IPS DF 6.9 (cell line): Measurements from ENCODE around the gene LENG9.

ENCODE experiments used
- DNase-seq: peaks from one replicate; pipeline ENCODE4 v3.0.0-alpha.2; 2013; ENCODE audit warnings: low read depth, low spot score
- H3K27ac ChIP-seq: one replicate; pipeline ENCODE4 v1.5.1; 2013; ENCODE audit warnings: low read length, control low read depth
- H3K27me3 ChIP-seq: 2 replicates; pipeline ENCODE4 v1.6.1; 2013; ENCODE audit warnings: mild to moderate bottlenecking, low read length; ENCODE audit not compliant: control insufficient read depth, insufficient read depth
- H3K36me3 ChIP-seq: 2 replicates; pipeline ENCODE4 v1.6.1; 2013; ENCODE audit warnings: low read length; ENCODE audit not compliant: control insufficient read depth, insufficient read depth
- H3K4me1 ChIP-seq: 2 replicates; pipeline ENCODE4 v1.6.1; 2013; ENCODE audit warnings: low read length; ENCODE audit not compliant: control insufficient read depth, insufficient read depth
- H3K4me3 ChIP-seq: 2 replicates; pipeline ENCODE4 v1.5.1; 2013; ENCODE audit warnings: mild to moderate bottlenecking, low read length
- H3K9me3 ChIP-seq: 2 replicates; pipeline ENCODE4 v1.6.1; 2013; ENCODE audit warnings: low read length, inconsistent platforms; ENCODE audit not compliant: control insufficient read depth, insufficient read depth
- WGBS: extraction: QIAGEN DNeasy Blood & Tissue Kit; methylation state at CpG from one replicate; pipeline ENCODE4 v1.1.7; 2013; ENCODE audit warnings: mixed read lengths, missing lambda C conversion rate; ENCODE audit not compliant: insufficient read length, insufficient coverage; 5-methylcytosine and 5-hydroxymethylcytosine counted together

LENG9 gene

DNA sequence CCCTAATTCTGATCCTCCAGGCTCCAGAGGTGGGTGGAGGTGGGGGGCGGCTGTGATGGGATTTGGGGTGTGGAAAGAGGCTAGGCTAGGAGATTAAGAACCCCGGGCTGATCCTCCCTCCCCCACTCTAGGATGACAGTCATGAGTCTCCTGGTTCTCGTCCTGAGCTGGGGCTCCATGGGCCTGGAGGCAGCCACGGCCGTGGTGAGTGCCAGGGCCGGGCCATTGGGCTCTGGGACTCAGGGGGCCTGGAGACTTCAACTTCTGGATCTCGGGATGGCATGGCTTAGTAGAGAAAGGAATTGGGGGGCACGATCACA lies 34.4 kb downstream of the LENG9 start:
- WGBS = no CpG with 5 or more reads among the region's 8 CpGs
- Histone ChIP-seq H3K4me3 (no peak overlapping the region), H3K27me3 (no peaks in the 10 kb centered on the region; the same call in 1 of the 2 replicates), H3K9me3 (no peaks in the 10 kb centered on the region), H3K36me3 (no peaks in the 10 kb centered on the region), H3K27ac (no peak overlapping the region), H3K4me1 (peaks cover 2% of the 10 kb centered on the region; the same call in 1 of the 2 replicates)
- DNase-seq = no peak

DNA sequence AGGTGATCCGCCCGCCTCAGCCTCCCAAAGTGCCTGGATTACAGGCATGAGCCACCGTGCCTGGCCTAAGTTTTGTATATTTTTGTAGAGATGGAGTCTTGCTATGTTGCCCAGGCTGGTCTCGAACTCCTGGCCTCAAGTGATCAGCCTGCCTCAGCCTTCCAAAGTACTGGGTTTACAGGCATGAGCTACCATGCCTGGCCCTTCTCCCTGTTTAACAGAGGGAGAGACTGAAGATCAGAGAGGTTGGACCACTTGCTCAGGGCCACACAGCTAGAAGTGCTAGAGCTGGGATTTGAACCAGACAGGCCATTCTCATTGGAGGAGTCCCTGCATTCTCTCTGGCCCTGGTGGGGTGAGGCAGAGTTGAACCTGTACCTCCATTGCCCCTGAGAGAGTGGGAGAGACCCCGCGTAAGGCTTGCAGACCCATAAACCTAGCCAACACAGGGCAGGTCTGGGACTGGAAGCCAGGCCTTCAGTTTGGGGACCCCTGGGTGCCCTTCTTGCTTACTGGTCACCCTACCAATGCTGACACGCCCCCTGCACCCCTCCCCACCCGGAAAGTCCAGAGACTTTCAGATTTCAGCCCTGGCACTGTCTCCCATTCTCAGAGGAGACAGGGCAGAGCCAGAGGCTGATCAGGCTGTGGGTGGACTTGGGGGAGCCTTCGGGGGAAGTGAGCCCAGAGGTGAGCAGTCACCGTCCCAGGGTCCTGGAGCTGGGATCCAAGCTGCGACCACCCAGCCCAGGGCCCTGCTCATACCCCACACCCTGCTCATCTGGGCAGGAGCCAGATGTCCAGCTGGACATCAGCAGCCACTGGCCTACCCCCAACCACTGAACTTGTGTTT lies 35.0 kb downstream of the LENG9 start:
- H3K36me3 ChIP-seq = no peaks in the 10 kb centered on the region
- no peak overlapping the region for H3K27ac ChIP-seq
- no peaks in the 10 kb centered on the region for H3K9me3 ChIP-seq
- WGBS = no CpG with 5 or more reads among the region's 11 CpGs
- no peak overlapping the region for H3K4me3 ChIP-seq
- peaks cover 2% of the 10 kb centered on the region; the same call in 1 of the 2 replicates for H3K4me1 ChIP-seq
- DNase-seq = no peak
- no peaks in the 10 kb centered on the region; the same call in 1 of the 2 replicates for H3K27me3 ChIP-seq

DNA sequence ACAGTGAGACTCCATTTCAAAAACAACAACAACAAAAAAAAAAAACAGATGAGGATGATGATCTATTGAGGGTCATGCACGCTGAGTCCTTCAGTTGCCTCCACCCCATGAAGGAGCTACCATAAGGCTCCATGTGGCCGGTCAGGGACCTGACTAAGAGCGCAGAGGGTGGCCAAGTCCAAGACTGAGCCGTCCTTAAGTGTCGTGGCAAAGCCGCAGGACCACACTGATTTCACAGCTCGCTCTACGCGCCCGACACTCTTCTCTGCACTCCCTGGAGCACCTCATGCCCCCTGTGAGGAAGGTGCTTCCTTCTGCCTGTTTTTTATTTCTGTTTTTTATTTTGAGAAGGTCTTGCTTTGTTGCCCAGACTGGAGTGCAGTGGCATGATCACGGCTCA lies 36.0 kb downstream of the LENG9 start:
- no CpG with 5 or more reads among the region's 11 CpGs for WGBS
- no peak for DNase-seq
- H3K27me3 ChIP-seq = no peaks in the 10 kb centered on the region; the same call in 1 of the 2 replicates

DNA sequence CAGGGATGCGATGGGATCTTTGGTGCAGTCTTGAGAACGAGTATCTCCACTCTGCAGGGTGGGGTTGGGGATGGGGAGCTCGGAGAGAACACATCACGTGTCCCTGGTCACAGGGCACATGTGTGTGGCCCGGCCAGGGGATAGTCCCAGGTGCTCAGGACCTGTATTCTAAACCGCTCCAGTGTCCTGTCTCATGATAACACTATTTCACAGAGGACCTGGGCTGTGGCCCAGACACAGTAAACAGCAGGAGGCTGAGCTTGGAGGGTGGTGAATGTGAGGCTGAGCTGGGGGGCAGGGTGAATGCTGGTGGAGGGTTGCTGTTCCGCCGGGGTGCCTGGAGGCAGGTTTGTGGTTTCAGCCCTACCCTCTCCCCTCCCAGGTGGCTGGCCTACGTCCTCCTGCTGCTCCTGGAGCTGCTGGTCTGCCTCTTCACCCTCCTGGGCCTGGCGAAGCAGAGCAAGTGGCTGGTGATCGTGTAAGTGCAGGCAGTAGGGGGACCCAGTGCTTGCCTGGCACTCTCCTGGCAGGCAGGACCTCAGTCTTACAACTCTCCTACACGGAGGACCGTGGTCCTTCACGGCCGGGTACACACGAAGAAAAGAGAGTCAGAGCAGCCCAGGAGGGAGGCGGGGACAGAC lies 37.2 kb downstream of the LENG9 start:
- Histone ChIP-seq H3K4me3 (no peak overlapping the region), H3K9me3 (no peaks in the 10 kb centered on the region), H3K4me1 (peaks cover 11% of the 10 kb centered on the region), H3K36me3 (no peaks in the 10 kb centered on the region; the same call in 1 of the 2 replicates), H3K27ac (no peak overlapping the region), H3K27me3 (no peaks in the 10 kb centered on the region; the same call in 1 of the 2 replicates)
- DNase-seq = no peak
- no CpG with 5 or more reads among the region's 17 CpGs for WGBS

More for the DNA sequence above, 36.0 kb downstream of the LENG9 start:
- no peaks in the 10 kb centered on the region for H3K9me3 ChIP-seq
- H3K4me3 ChIP-seq = no peak overlapping the region
- H3K36me3 ChIP-seq = no peaks in the 10 kb centered on the region; the same call in 1 of the 2 replicates
- H3K4me1 ChIP-seq = peaks cover 2% of the 10 kb centered on the region; the same call in 1 of the 2 replicates
- no peak overlapping the region for H3K27ac ChIP-seq

DNA sequence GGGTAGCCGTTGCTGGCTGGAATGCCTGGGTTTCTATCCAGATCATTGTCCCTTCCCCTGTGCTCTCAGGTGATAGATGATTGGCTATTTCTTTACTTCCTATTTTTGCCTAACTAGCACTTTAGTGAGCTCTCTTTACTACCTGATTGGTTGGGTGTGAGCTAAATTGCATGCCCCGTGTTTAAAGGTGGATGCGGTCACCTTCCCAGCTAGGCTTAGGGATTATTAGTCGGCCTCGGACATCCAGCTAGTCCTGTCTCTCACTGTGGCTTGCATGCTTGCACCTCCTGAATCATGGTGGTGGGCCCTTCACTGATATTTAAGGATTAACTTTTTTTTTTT lies 38.2 kb downstream of the LENG9 start:
- WGBS = no CpG with 5 or more reads among the region's 5 CpGs
- DNase-seq = no peak
- Histone ChIP-seq H3K27ac (no peak overlapping the region), H3K4me1 (peaks cover 13% of the 10 kb centered on the region), H3K27me3 (no peaks in the 10 kb centered on the region; the same call in 1 of the 2 replicates), H3K4me3 (no peak overlapping the region), H3K9me3 (no peaks in the 10 kb centered on the region), H3K36me3 (no peaks in the 10 kb centered on the region; the same call in 1 of the 2 replicates)

DNA sequence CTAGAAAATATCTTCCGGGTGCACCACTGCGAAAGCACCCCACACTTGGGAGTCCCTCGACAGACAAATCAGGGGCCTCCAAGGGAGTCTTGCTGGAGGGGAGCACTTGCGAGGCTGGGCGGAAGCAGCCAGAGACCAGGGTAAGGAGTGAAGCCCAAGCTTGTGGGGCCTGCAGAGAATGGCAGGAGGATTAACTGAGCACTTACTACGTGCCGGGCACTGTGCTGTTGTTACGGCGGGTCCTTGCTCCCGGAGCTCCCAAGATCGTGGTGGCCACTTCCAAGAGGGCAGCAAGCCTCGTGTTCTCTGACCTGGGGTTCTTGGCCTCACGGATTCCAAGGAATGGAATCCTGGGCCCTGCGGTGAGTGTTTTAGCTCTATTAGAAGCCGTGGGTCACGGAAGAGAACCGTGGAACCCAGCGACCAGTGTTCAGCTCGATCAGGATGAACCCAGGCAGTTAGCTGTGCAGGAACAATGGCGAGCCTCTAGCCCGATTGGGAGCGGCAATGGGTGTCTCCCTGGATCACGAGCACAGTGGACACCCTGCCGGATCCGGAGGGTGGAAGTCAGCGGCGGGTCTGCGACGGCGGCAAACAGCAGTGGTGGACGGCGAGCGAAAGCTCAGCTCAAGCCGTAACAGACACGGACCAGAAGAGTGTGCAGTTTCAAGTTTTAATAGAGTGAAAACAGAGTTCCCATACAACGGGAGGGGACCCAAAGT lies 38.8 kb downstream of the LENG9 start:
- H3K27me3 ChIP-seq = no peaks in the 10 kb centered on the region; the same call in 1 of the 2 replicates
- no peak for DNase-seq
- no peaks in the 10 kb centered on the region for H3K9me3 ChIP-seq
- WGBS = no CpG with 5 or more reads among the region's 36 CpGs
- H3K4me1 ChIP-seq = peaks cover 12% of the 10 kb centered on the region
- no peaks in the 10 kb centered on the region; the same call in 1 of the 2 replicates for H3K36me3 ChIP-seq
- no peak overlapping the region for H3K27ac ChIP-seq
- no peak overlapping the region for H3K4me3 ChIP-seq

DNA sequence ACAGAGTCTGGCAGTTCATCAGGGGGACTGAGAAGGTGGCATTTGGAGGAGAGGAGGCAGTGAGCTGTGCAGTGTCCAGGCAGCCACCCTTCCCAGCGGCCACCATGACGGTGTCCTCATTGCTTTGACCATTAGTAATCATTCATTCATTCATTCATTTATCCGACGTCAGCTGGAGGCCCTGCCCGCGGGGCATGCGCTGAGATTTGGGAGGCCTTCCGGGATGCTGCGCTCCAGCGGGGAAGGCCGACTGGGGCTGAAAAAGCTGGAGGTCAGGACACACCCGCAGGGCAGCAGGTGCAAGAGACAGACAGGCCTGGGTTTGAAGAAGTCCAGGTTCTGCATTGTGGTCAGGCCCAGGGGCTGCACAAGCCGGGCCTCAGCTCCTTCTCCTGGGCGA lies 39.4 kb downstream of the LENG9 start:
- no peak overlapping the region for H3K4me3 ChIP-seq
- WGBS = no CpG with 5 or more reads among the region's 14 CpGs
- H3K36me3 ChIP-seq = no peaks in the 10 kb centered on the region; the same call in 1 of the 2 replicates
- no peak overlapping the region for H3K27ac ChIP-seq
- no peaks in the 10 kb centered on the region for H3K9me3 ChIP-seq
- peaks cover 12% of the 10 kb centered on the region for H3K4me1 ChIP-seq
- no peaks in the 10 kb centered on the region; the same call in 1 of the 2 replicates for H3K27me3 ChIP-seq
- DNase-seq = no peak

DNA sequence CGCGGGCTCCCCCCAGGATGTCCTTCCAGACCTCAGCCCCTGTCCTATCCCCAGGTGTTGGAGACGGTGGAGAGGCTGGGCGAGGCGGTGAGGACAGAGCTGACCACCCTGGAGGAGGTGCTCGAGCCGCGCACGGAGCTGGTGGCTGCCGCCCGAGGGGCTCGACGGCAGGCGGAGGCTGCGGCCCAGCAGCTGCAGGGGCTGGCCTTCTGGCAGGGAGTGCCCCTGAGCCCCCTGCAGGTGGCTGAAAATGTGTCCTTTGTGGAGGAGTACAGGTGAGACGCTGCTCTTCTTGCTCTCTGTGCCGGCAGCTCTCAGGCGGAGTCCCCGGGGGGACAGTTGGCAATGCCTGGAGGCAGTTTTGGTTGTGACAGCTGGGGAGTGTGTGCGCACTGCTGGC lies 41.4 kb downstream of the LENG9 start:
- WGBS = no CpG with 5 or more reads among the region's 20 CpGs
- H3K4me1 ChIP-seq = peaks cover 15% of the 10 kb centered on the region
- DNase-seq = no peak

DNA sequence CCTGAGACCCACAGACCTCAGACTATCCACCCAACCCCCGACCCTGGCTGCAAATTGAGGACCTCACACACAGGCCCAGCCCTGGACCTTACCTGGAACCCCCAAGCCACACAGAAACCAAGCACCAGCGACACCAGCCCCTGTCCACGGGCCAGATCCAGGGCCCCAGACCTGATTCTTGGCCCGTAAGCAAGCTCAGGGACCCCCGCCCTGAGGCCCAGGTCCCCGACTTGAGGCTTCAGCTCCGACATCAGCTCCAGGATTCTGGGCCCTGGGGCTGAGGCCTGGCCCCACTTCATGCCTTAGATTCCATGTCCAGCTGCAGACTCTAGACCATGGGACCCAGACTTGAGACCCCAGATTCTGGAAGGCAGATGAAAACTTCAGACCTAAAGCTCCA lies 42.1 kb downstream of the LENG9 start:
- H3K27me3 ChIP-seq = no peaks in the 10 kb centered on the region; the same call in 1 of the 2 replicates
- H3K9me3 ChIP-seq = no peaks in the 10 kb centered on the region
- H3K27ac ChIP-seq = no peak overlapping the region
- no peak for DNase-seq
- H3K4me1 ChIP-seq = peaks cover 15% of the 10 kb centered on the region
- no peak overlapping the region for H3K4me3 ChIP-seq
- WGBS = no CpG with 5 or more reads among the region's 7 CpGs
- H3K36me3 ChIP-seq = no peaks in the 10 kb centered on the region; the same call in 1 of the 2 replicates

More for the DNA sequence above, 41.4 kb downstream of the LENG9 start:
- Histone ChIP-seq H3K9me3 (no peaks in the 10 kb centered on the region), H3K27me3 (no peaks in the 10 kb centered on the region; the same call in 1 of the 2 replicates), H3K36me3 (no peaks in the 10 kb centered on the region; the same call in 1 of the 2 replicates), H3K27ac (no peak overlapping the region), H3K4me3 (no peak overlapping the region)

DNA sequence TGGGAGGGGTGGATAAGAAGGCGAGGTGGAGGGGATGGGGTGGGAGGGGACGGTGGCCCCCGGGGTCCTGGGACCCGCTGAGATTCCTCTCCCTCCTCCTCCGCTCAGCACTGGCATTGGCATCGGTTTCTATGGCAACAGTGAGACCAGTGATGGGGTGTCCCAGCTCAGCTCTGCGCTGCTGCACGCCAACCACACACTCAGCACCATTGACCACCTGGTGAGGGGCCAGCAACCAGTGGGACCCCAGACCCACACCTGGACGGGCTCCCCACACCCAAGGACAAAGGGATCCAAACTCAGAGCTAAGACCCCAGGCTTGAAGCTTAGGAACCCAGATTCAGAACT lies 42.4 kb downstream of the LENG9 start:
- H3K4me1 ChIP-seq = peaks cover 15% of the 10 kb centered on the region
- WGBS = no CpG with 5 or more reads among the region's 9 CpGs
- H3K27me3 ChIP-seq = no peaks in the 10 kb centered on the region; the same call in 1 of the 2 replicates
- H3K4me3 ChIP-seq = no peak overlapping the region
- no peak overlapping the region for H3K27ac ChIP-seq
- no peak for DNase-seq
- no peaks in the 10 kb centered on the region; the same call in 1 of the 2 replicates for H3K36me3 ChIP-seq
- no peaks in the 10 kb centered on the region for H3K9me3 ChIP-seq
